Neuron (in vitro differentiated cells): ENCODE measurements around the gene BAIAP3.

Experiments used
- H2AFZ ChIP-seq: one replicate; pipeline ENCODE4 v1.6.1; 2013; ENCODE audit warnings: low read depth, mild to moderate bottlenecking, inconsistent platforms, low read length, moderate library complexity
- H3K27me3 ChIP-seq: one replicate; pipeline ENCODE4 v1.6.1; 2013; ENCODE audit warnings: low read length; ENCODE audit not compliant: insufficient read depth
- H3K36me3 ChIP-seq: one replicate; pipeline ENCODE4 v1.6.1; 2013; ENCODE audit warnings: low read length; ENCODE audit not compliant: insufficient read depth
- H3K4me1 ChIP-seq: one replicate; pipeline ENCODE4 v1.6.1; 2013; ENCODE audit warnings: low read length; ENCODE audit not compliant: insufficient read depth
- H3K4me3 ChIP-seq: 2 replicates; pipeline ENCODE4 v1.5.1; 2013; ENCODE audit warnings: mild to moderate bottlenecking, low read length, moderate library complexity
- H3K9me3 ChIP-seq: one replicate; pipeline ENCODE4 v1.6.1; 2013; ENCODE audit warnings: low read length

Gene BAIAP3

GRCh38 chr16:1371054-1371978, 37.9 kb downstream of the BAIAP3 start:
- Histone ChIP-seq H3K4me1 (no peaks in the 10 kb centered on the region), H2AFZ (no peak overlapping the region), H3K9me3 (no peaks in the 10 kb centered on the region), H3K36me3 (peaks cover 22% of the 10 kb centered on the region), H3K4me3 (no peak overlapping the region), H3K27me3 (no peaks in the 10 kb centered on the region)

GRCh38 chr16:1372292-1372950, 39.0 kb downstream of the BAIAP3 start:
- Histone ChIP-seq H3K9me3 (no peaks in the 10 kb centered on the region), H3K36me3 (peaks cover 18% of the 10 kb centered on the region), H3K4me3 (no peak overlapping the region), H2AFZ (no peak overlapping the region), H3K27me3 (no peaks in the 10 kb centered on the region), H3K4me1 (no peaks in the 10 kb centered on the region)

DNA sequence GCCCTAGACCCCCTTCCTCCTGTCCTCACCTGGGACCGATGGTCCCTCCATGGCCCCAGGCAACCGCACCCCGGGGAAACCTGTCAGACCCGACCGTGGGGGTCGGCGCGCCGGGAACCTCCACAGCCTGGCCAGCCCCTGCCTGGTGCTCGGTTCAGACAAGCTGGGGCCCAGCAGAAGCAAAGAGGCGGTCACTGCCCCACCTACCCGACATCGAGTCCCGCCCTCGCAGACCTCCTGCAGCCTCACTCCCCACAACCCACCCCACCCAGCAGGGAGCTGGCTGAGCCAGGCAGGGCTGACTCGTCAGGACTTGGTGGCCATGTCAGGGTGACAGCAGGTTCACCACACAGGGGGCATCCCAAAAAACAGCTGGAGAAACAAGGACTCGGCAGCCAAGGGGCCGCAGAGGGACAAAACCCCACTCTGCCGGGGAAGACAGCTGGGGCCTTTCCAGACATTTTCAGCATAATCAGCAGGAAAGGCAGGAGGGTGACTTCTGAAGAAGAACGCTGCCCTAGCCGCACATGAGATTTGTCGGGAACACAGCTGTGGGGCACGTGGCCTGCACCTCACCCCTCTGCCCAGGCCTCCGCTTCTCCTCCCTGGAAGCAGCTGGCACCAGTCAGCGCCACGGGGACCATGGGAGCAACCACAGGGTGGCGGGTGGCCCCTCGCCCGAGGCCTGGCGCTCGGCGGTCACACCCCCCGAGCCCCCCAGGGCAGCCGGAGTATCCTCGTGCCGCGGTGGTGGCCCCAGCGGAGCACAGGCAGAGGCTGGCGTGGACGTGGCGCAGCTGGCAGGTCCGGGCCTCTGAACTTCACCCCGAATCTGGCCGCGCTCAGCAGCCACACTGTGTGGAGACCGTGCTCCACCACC, 41.2 kb downstream of the BAIAP3 start:
- H3K36me3 ChIP-seq, result peaks cover 16% of the 10 kb centered on the region
- H3K27me3 ChIP-seq, result no peaks in the 10 kb centered on the region
- no peak overlapping the region for H2AFZ ChIP-seq
- H3K9me3 ChIP-seq, result no peaks in the 10 kb centered on the region
- no peak overlapping the region for H3K4me3 ChIP-seq
- peaks cover 12% of the 10 kb centered on the region for H3K4me1 ChIP-seq

DNA sequence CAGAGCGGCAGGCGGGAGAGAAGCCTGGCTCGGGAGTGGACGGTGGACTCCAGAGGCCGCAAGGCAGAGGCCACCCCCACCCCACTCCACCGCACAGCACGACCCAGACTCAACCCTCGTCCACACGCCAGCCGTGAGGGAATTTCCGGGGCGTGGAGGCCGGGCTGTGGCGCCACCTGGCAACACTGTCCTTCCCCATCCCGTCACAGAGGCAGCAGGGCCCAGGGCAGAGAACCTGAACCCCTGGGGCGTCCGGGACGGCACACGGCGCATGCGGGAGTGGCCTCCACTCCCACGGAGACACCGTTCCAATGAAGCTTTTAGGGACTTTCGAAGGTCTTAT, 41.8 kb downstream of the BAIAP3 start:
- H3K9me3 ChIP-seq, result no peaks in the 10 kb centered on the region
- no peak overlapping the region for H2AFZ ChIP-seq
- H3K27me3 ChIP-seq, result no peaks in the 10 kb centered on the region
- H3K36me3 ChIP-seq, result peaks cover 10% of the 10 kb centered on the region
- H3K4me3 ChIP-seq, result no peak overlapping the region
- peaks cover 12% of the 10 kb centered on the region for H3K4me1 ChIP-seq

DNA sequence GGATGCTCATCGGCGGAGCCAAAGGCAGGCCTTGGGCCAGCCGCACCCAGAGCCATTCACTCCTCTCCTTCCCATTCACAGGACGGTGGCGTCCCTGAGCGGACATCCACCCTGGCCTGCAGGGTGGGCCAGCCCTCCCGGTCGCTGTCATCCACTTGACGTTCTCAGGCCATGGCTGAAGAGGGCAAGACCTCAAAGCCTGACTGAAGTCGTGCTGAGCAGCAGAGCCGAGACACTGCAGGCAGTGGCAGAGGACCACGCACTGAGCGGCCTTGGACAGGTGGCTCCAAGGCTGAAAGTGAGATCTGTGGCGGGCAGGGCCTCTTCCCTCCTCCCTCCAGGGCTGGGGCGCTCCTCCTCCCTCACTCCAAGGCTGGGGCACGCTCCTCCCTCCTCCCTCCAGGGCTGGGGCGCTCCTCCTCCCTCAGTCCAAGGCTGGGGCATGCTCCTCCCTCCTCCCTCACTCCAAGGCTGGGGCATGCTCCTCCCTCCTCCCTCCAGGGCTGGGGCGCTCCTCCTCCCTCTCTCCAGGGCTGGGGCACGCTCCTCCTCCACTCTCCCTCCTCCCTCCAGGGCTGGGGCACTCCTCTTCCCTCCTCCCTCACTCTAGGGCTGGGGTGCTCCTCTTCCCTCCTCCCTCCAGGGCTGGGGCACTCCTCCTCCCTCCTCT, 42.4 kb downstream of the BAIAP3 start:
- no peak overlapping the region for H2AFZ ChIP-seq
- H3K27me3 ChIP-seq, result no peaks in the 10 kb centered on the region
- H3K4me3 ChIP-seq, result no peak overlapping the region
- H3K4me1 ChIP-seq, result peaks cover 12% of the 10 kb centered on the region
- H3K9me3 ChIP-seq, result no peaks in the 10 kb centered on the region
- H3K36me3 ChIP-seq, result peaks cover 10% of the 10 kb centered on the region

GRCh38 chr16:1377406-1378010, 44.1 kb downstream of the BAIAP3 start:
- Histone ChIP-seq H3K27me3 (no peaks in the 10 kb centered on the region), H3K36me3 (peaks cover 11% of the 10 kb centered on the region), H3K9me3 (no peaks in the 10 kb centered on the region), H3K4me3 (no peak overlapping the region), H3K4me1 (peaks cover 12% of the 10 kb centered on the region), H2AFZ (no peak overlapping the region)

- Histone ChIP-seq H3K9me3 (no peaks in the 10 kb centered on the region), H3K27me3 (no peaks in the 10 kb centered on the region), H2AFZ (no peak overlapping the region), H3K4me3 (peak overlapping the region; percentile 52), H3K36me3 (peaks cover 11% of the 10 kb centered on the region), H3K4me1 (peaks cover 12% of the 10 kb centered on the region)
These were observed 44.8 kb downstream of the BAIAP3 start for GRCh38 chr16:1378087-1378803.

DNA sequence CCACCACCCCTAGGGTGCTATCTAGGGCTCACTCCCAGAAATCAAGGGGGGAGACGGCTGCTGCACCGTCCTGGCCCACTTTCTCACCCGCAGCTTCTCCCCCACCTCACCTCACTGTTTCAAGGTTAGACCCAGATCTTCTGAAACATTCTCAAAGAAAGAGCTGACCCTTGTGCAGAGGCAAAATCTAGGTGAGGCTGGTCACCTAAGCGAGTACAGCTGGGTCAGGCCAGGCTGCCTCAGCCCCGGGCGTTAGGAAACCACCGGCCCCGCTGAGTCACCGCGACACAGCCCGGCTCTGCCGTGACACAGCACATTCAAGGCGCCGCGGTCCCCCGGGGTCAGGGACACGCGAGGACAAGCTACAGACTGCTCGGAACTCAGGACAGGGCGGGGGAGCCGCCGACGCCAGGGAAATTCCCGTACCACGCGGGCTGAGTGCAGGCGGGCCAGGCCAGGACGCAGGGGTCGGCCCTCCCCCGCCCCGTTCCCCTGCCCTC, 45.4 kb downstream of the BAIAP3 start:
- Histone ChIP-seq H3K27me3 (no peaks in the 10 kb centered on the region), H3K4me3 (peak overlapping the region; percentile 52), H3K9me3 (no peaks in the 10 kb centered on the region), H3K4me1 (peaks cover 12% of the 10 kb centered on the region), H2AFZ (no peak overlapping the region), H3K36me3 (peaks cover 11% of the 10 kb centered on the region)

GRCh38 chr16:1379304-1380076, 46.0 kb downstream of the BAIAP3 start:
- Histone ChIP-seq H3K4me1 (peaks cover 12% of the 10 kb centered on the region), H2AFZ (no peak overlapping the region), H3K36me3 (peaks cover 8% of the 10 kb centered on the region), H3K27me3 (no peaks in the 10 kb centered on the region), H3K4me3 (peak overlapping the region; percentile 52), H3K9me3 (no peaks in the 10 kb centered on the region)

DNA sequence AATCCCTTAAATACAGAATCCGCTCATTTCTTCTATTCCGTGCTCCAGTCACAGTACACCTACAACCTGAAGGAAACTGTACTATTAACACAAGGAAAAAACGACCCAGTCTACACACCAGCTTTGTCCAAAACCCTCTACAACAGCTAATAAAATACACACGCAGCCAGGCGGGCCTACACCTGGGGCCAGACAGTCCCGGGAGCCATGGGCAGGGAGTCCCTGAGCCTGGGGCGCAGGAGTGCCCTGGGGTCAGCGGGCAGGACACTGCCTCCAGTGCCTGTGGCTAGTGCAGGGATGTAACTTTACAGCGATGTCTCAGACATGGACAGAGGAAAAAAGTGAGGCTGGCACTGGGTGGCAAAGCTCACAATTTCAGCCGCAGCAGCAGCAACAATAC, 46.8 kb downstream of the BAIAP3 start:
- Histone ChIP-seq H3K27me3 (no peaks in the 10 kb centered on the region), H3K4me3 (no peak overlapping the region), H3K4me1 (peaks cover 12% of the 10 kb centered on the region), H2AFZ (no peak overlapping the region), H3K36me3 (peaks cover 9% of the 10 kb centered on the region), H3K9me3 (no peaks in the 10 kb centered on the region)

- H3K9me3 ChIP-seq, result no peaks in the 10 kb centered on the region
- no peak overlapping the region for H2AFZ ChIP-seq
- H3K27me3 ChIP-seq, result no peaks in the 10 kb centered on the region
- H3K4me1 ChIP-seq, result peaks cover 12% of the 10 kb centered on the region
- H3K36me3 ChIP-seq, result peaks cover 8% of the 10 kb centered on the region
- no peak overlapping the region for H3K4me3 ChIP-seq
These were observed 48.4 kb downstream of the BAIAP3 start for GRCh38 chr16:1381612-1382406.
